ENCODE measurements around the gene ACSF3.

- TF ChIP-seq, protein P1, sequence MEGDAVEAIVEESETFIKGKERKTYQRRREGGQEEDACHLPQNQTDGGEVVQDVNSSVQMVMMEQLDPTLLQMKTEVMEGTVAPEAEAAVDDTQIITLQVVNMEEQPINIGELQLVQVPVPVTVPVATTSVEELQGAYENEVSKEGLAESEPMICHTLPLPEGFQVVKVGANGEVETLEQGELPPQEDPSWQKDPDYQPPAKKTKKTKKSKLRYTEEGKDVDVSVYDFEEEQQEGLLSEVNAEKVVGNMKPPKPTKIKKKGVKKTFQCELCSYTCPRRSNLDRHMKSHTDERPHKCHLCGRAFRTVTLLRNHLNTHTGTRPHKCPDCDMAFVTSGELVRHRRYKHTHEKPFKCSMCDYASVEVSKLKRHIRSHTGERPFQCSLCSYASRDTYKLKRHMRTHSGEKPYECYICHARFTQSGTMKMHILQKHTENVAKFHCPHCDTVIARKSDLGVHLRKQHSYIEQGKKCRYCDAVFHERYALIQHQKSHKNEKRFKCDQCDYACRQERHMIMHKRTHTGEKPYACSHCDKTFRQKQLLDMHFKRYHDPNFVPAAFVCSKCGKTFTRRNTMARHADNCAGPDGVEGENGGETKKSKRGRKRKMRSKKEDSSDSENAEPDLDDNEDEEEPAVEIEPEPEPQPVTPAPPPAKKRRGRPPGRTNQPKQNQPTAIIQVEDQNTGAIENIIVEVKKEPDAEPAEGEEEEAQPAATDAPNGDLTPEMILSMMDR (IDR thresholded peaks at IDR 0.05) = no peak
- TF ChIP-seq EZH2 (IDR thresholded peaks at IDR 0.05; ENCODE audit: borderline replicate concordance, insufficient read depth, low read depth, low read length, poor library complexity, severe bottlenecking) = no peak
Measured at GRCh38 chr16:89045881-89046280, 47.8 kb upstream of the ACSF3 start.

Data from B cell (primary cell).